Smooth muscle cell (in vitro differentiated cells): ENCODE data around the gene SOX6. TPM values are rescaled to one million over a fixed set of nuclear protein-coding genes. Genes with fewer than 3 reads are reported as not detected.

Experiments used
- DNase-seq: peaks from one replicate; lab custom pipeline; 2025; ENCODE audit not compliant: unreplicated experiment; lab: John Stamatoyannopoulos, UW
- H2AFZ ChIP-seq: fragments of 200-600 bp; sonication (generic); 2 replicates; pipeline ENCODE4 v1.6.0; 2016; ENCODE audit warnings: antibody characterized with exemption, low read depth, mild to moderate bottlenecking
- H3F3A ChIP-seq: fragments of 200-600 bp; sonication (generic); 2 replicates; pipeline ENCODE4 v1.6.0; 2017; ENCODE audit warnings: antibody characterized with exemption, low read depth
- H3K27ac ChIP-seq: fragments of 200-600 bp; sonication (generic); 2 replicates; pipeline ENCODE4 v1.5.1; 2016; ENCODE audit warnings: low read depth, mild to moderate bottlenecking
- H3K27me3 ChIP-seq: fragments of 200-600 bp; sonication (generic); 2 replicates; pipeline ENCODE4 v1.6.1; 2016; ENCODE audit warnings: low read depth, mild to moderate bottlenecking
- H3K36me3 ChIP-seq: fragments of 200-600 bp; sonication (generic); 2 replicates; pipeline ENCODE4 v1.5.1; 2016; ENCODE audit warnings: low read depth
- H3K4me1 ChIP-seq: fragments of 200-600 bp; sonication (generic); 2 replicates; pipeline ENCODE4 v1.5.1; 2016; ENCODE audit warnings: low read depth
- H3K4me2 ChIP-seq: fragments of 200-600 bp; sonication (generic); 2 replicates; pipeline ENCODE4 v1.6.0; 2016; ENCODE audit warnings: mild to moderate bottlenecking
- H3K4me3 ChIP-seq: fragments of 200-600 bp; sonication (generic); 2 replicates; pipeline ENCODE4 v1.5.1; 2016; ENCODE audit warnings: mild to moderate bottlenecking
- H3K79me2 ChIP-seq: fragments of 200-600 bp; sonication (generic); 2 replicates; pipeline ENCODE4 v1.6.0; 2016; ENCODE audit warnings: low read depth, mild to moderate bottlenecking
- H3K9ac ChIP-seq: fragments of 200-600 bp; sonication (generic); 2 replicates; pipeline ENCODE4 v1.6.0; 2016; ENCODE audit warnings: low read depth
- H3K9me3 ChIP-seq: fragments of 200-600 bp; sonication (generic); replicated peaks from 2 replicates; pipeline ENCODE4 v1.5.1; 2016; ENCODE audit warnings: low read depth
- H4K20me1 ChIP-seq: fragments of 200-600 bp; sonication (generic); 2 replicates; pipeline ENCODE4 v1.6.0; 2016; ENCODE audit warnings: low read depth
- WGBS: methylation state at CpG from one replicate; pipeline ENCODE4 v1.1.7; 2016; ENCODE audit warnings: low lambda C conversion rate; 5-methylcytosine and 5-hydroxymethylcytosine counted together
- polyA plus RNA-seq: library from polyadenylated mRNA; unstranded; fragments of >200 nt; fragmentation: Nextera tagmentation; extraction: Ambion mirVana; gene quantifications from 2 replicates; pipeline ENCODE4 v1.2.1, GENCODE V29; 2016
- total RNA-seq: library from RNA; depleted of rRNA; stranded (reverse); fragments of >200 nt; gene quantifications from 2 replicates; pipeline ENCODE4 v1.2.3, GENCODE V29; 2014
- TF ChIP-seq, protein P1 (sequence below): fragments of 200-600 bp; sonication (generic); IDR thresholded peaks from 2 replicates; pipeline ENCODE4 v1.5.1; 2017; ENCODE audit warnings: borderline replicate concordance, mild to moderate bottlenecking, antibody characterized with exemption; ENCODE audit not compliant: insufficient read depth, poor library complexity, severe bottlenecking

SOX6 gene
- total and polyA plus RNA-seq, 2 experiments from 2014 or later: 11.2 to 27.6 TPM

DNA sequence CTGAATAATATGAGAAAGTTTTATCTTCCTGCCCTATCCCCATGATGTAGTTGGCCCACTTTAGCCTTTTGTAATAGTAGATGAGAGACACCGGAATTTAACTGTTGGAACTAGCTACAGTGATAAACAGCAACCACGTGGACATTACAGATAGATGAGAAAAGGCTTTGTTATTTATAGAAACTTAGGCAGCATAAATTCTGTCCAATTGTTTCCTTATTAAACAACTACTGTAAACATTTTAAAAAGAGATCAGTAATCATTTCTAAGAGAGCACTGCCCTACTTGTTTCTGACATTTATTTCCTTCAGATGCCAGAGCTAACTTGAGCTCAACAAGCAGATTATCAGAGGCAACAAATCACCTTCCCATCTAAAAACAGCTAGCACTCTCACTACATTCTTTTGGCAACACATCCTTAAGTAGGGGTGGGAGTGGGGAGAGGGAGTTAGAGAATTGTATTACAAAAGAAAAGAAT lies 63.1 kb downstream of the SOX6 start:
- Histone ChIP-seq H3K4me2 (peak overlapping the region; percentile 20), H3K27me3 (no peaks in the 10 kb centered on the region), H3K27ac (no peak overlapping the region), H2AFZ (no peak overlapping the region), H3K79me2 (peaks cover 12% of the 10 kb centered on the region), H3K9me3 (no peaks in the 10 kb centered on the region), H3K9ac (no peak overlapping the region), H3K36me3 (no peaks in the 10 kb centered on the region), H3F3A (no peaks in the 10 kb centered on the region), H3K4me3 (no peak overlapping the region), H3K4me1 (peaks cover 25% of the 10 kb centered on the region), H4K20me1 (peaks cover 5% of the 10 kb centered on the region)
- DNase-seq: no peak
- TF ChIP-seq, protein P1, sequence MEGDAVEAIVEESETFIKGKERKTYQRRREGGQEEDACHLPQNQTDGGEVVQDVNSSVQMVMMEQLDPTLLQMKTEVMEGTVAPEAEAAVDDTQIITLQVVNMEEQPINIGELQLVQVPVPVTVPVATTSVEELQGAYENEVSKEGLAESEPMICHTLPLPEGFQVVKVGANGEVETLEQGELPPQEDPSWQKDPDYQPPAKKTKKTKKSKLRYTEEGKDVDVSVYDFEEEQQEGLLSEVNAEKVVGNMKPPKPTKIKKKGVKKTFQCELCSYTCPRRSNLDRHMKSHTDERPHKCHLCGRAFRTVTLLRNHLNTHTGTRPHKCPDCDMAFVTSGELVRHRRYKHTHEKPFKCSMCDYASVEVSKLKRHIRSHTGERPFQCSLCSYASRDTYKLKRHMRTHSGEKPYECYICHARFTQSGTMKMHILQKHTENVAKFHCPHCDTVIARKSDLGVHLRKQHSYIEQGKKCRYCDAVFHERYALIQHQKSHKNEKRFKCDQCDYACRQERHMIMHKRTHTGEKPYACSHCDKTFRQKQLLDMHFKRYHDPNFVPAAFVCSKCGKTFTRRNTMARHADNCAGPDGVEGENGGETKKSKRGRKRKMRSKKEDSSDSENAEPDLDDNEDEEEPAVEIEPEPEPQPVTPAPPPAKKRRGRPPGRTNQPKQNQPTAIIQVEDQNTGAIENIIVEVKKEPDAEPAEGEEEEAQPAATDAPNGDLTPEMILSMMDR: no peak
- WGBS: 17% methylated on average over 2 of the region's 2 CpGs

DNA sequence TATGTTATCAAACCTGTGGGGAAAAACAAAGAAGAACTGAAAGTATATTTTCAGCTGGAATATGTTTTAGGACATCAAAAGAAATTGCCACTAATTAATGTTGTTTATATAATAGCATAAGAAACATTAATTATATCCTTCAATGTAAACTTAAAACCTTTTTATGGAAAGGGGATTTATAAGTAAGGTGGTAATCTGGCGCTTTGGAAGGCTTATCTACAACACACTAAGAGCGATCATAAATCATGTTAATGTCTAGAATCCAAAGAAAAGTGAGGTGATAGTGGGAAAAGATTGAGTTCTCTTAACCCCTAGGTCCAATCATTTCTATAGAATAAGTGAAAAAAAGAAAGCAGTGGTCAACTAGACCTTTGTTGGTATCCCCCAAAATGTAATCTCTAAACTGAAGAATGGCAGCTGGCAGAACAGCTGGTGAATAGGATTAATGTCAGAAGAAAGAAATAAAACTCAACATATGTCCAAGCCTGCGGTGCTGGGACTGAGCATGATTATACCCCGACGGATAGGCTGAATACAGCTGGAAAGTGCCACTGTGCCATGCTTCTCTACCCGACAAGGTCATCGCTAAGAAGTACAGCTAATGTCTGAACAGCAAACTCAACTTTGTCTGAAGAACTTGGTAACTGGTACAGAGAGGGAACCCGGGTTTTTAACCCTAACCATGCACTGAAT lies 64.0 kb downstream of the SOX6 start:
- peak overlapping the region; percentile 3 for H3K4me2 ChIP-seq
- WGBS: 64% methylated on average over 8 of the region's 8 CpGs
- DNase-seq: no peak

DNA sequence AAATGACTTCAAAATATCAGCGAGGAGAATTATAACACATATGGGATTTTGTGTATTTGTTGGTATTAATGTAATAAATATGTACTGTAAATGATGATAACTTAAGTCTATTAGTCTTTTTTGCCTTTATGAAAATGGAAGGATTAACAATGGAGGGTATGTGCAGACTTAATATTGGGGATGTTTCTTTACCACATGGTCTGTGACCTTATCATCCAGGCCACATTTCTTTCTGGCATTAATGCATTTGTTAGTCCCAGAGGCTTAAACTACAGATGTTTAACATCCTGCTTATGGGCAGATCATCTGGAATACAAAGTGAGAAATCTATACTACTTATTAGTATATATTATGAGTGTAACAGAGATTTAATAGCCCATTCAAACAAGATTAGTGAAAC lies 64.6 kb downstream of the SOX6 start:
- Histone ChIP-seq H3K36me3 (no peaks in the 10 kb centered on the region), H3K4me1 (peaks cover 25% of the 10 kb centered on the region), H3F3A (no peaks in the 10 kb centered on the region), H3K4me2 (no peak overlapping the region), H3K27me3 (no peaks in the 10 kb centered on the region), H3K9me3 (no peaks in the 10 kb centered on the region), H3K27ac (no peak overlapping the region), H2AFZ (no peak overlapping the region), H4K20me1 (peaks cover 5% of the 10 kb centered on the region), H3K4me3 (no peak overlapping the region), H3K9ac (no peak overlapping the region), H3K79me2 (peaks cover 12% of the 10 kb centered on the region)
- DNase-seq: no peak
- 81% methylated on average over 1 of the region's 1 CpG for WGBS
- TF ChIP-seq, protein P1: no peak

More for the DNA sequence above, 64.0 kb downstream of the SOX6 start:
- Histone ChIP-seq H3K27ac (no peak overlapping the region), H3K4me3 (no peak overlapping the region), H3K36me3 (no peaks in the 10 kb centered on the region), H3K79me2 (peaks cover 12% of the 10 kb centered on the region), H2AFZ (no peak overlapping the region), H3F3A (no peaks in the 10 kb centered on the region), H4K20me1 (peaks cover 5% of the 10 kb centered on the region), H3K9me3 (no peaks in the 10 kb centered on the region), H3K27me3 (no peaks in the 10 kb centered on the region), H3K4me1 (peaks cover 25% of the 10 kb centered on the region), H3K9ac (no peak overlapping the region)
- TF ChIP-seq, protein P1: no peak

DNA sequence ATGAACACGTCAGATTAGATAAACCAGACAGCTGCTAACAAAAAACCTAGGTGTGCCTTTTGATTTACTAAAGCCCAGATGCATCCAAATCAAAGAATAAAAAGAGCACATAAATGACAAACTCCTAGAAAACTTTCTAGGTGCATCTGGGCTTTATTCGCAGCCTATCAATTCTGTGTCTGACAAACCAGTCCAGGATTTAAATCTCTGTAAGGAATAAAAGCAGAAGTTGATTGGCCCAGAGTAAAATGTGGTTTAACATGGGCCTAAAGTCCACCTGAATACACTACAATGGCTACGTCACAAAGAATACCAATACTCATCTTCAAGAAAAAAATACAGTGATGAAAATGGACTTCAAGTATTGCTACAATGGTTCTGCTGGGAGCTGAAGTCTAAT lies 66.8 kb downstream of the SOX6 start:
- Histone ChIP-seq H2AFZ (no peak overlapping the region), H3K4me1 (peaks cover 15% of the 10 kb centered on the region), H3F3A (no peaks in the 10 kb centered on the region), H3K27ac (no peak overlapping the region), H3K4me2 (no peak overlapping the region), H3K4me3 (no peak overlapping the region), H3K9me3 (no peaks in the 10 kb centered on the region), H3K9ac (no peak overlapping the region), H3K27me3 (no peaks in the 10 kb centered on the region), H3K36me3 (no peaks in the 10 kb centered on the region), H3K79me2 (peaks cover 8% of the 10 kb centered on the region), H4K20me1 (peaks cover 9% of the 10 kb centered on the region)
- TF ChIP-seq, protein P1: no peak
- DNase-seq: no peak
- WGBS: 88% methylated on average over 3 of the region's 3 CpGs
